GM19035 (cell line): ENCODE data around the gene LAMC2.

Experiments used
- ATAC-seq: cut with Tn5 transposase; IDR thresholded peaks from one replicate; pipeline ENCODE4 v1.9.1; 2021; ENCODE audit not compliant: unreplicated experiment

The LAMC2 gene

DNA sequence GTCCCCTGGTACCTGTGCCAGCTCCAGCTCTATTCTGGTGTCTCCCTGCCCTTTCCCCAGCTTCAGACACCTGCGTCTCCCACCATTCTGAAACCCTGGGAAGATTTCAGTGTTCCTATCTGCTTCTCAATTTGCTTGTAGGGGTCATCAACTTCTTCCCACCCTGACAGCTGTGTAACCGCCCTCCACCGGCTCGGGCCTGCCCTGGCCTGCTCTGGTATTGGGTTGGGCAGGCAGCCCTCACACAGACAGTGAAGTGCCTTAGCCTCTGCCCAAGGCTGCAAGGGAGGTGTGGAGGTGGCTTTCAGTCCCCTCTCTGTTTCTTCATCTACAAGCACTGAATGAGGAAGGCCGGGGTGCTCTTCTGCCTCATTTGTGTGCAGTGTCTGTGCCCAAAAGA lies 97.2 kb downstream of the LAMC2 start:
- ATAC-seq, result no peak

- ATAC-seq, result no peak
Observed at GRCh38 chr1:183284086-183284485, 98.0 kb downstream of the LAMC2 start.

DNA sequence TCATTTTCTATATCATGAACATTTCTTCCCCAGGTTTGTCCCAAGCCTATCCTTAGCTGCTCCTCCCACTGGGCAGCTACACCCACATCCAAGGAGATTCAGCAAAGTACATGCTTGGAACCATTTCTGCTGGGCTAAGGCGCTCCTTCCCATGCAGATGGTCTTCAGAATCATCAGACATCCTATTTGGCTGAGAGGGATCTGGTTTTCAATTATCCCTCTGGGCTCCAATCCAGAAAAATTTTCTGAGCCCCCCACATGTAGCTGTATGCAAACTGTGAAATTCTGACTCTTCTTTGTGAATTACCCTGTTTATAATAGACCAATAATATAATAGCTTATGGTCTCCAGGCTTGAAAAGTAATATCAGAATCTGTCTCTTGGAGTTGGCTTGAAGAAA lies 99.2 kb downstream of the LAMC2 start:
- ATAC-seq, result no peak

- no peak for ATAC-seq
Observed at GRCh38 chr1:183285746-183286145, 99.7 kb downstream of the LAMC2 start.

- no peak for ATAC-seq
Observed at GRCh38 chr1:183287191-183287675, 101.2 kb downstream of the LAMC2 start.

DNA sequence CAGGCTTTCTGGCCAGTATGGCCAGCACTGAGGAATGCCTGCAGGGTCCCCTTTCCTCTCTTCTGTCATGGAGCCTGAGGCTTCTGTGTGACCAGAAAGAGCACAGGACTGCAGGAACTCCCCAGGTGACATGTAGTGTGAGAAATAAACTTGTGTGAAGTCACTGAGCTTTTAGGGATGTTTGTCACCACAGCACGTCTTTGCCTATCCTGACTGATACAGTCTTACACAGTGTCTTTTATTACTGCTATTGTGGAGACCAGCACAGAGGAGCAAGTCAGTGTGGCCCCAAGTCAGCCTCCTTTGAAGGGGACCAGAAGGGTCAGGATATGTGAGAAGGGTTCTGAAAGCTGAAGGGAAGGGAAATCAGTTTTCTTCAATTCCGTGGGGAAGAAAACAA lies 102.5 kb downstream of the LAMC2 start:
- ATAC-seq, result no peak

GRCh38 chr1:183289051-183289496 lies 103.0 kb downstream of the LAMC2 start:
- no peak for ATAC-seq

- no peak for ATAC-seq
Observed at GRCh38 chr1:183290628-183291027, 104.6 kb downstream of the LAMC2 start.

GRCh38 chr1:183291216-183291762 lies 105.2 kb downstream of the LAMC2 start:
- no peak for ATAC-seq

DNA sequence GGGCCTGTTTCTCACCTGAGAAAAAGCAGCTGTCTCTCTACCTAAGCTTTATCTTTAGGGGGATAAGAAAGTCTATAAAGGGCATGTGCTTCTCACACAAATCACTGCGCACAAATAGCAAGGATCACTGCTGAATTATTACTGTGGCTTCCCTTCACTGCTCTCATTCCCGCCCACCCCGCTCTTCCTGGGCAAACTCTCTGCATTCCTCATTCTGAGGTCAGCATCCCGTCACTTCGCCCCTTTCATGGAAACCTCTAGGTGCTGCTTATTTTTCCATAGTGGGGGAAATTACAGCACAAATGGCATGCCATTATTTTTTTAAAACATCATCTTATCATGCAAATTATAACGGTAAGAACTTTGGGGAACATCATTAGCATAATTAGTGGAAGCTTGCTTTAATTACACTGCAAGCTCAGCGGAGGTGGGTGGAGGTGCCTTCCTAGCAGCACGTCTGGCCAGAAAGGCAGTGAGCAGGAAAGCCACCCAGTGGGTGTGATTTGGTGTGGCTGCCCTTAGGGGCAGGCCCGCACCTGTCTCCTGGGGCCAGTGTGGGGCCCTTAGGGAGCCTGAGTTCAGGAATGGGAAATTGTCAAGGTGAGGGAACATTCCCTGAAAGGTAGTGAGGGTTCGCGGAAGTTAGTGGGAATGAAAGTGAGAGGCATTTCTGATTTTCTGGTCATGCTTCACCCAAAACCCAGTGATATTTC lies 105.9 kb downstream of the LAMC2 start:
- ATAC-seq, result no peak

GRCh38 chr1:183293241-183293640 lies 107.2 kb downstream of the LAMC2 start:
- no peak for ATAC-seq

GRCh38 chr1:183293876-183294275 lies 107.8 kb downstream of the LAMC2 start:
- no peak for ATAC-seq
